H1 (cell line): ENCODE measurements around the gene OTUD3. TPM values are rescaled to one million over a fixed set of nuclear protein-coding genes. Genes with fewer than 3 reads are reported as not detected.

Experiments used
- CTCF ChIA-PET: fragments of 300-600 bp; sonication (Branson Sonifier 250); formaldehyde crosslinking; loops from one replicate; lab custom pipeline; 2021; ENCODE audit not compliant: partially characterized antibody; lab: Charles Lee
- POLR2A ChIA-PET: fragments of 300-600 bp; sonication (Branson Sonifier 250); formaldehyde crosslinking; loops from one replicate; lab custom pipeline; 2021; ENCODE audit warnings: inconsistent platforms; ENCODE audit not compliant: partially characterized antibody; lab: Charles Lee
- DNase-seq, 2 experiments: peaks; one replicate each; pipeline versions ENCODE4 v3.0.0 to v3.0.0-alpha.2; 2010 to 2022; ENCODE audit warnings: low spot score in 2 of 2, low read depth in 1 of 2, mixed read lengths in 1 of 2
- FAIRE-seq: peaks from 2 replicates; lab custom pipeline; 2011; peaks lifted over from hg19 to GRCh38; lab: Jason Lieb, UNC
- H2AFZ ChIP-seq: 2 replicates; pipeline ENCODE4 v1.8.1; 2012; ENCODE audit warnings: low read length, inconsistent platforms
- H2AK5ac ChIP-seq: 2 replicates; pipeline ENCODE4 v1.6.1; 2013; ENCODE audit warnings: low read depth, low read length
- H2BK120ac ChIP-seq: replicated peaks from 2 replicates; pipeline ENCODE3; 2013; ENCODE audit warnings: low read depth, low read length, inconsistent platforms
- H2BK12ac ChIP-seq: 2 replicates; pipeline ENCODE4 v1.6.1; 2013; ENCODE audit warnings: low read depth, low read length
- H2BK15ac ChIP-seq: 2 replicates; pipeline ENCODE4 v1.6.1; 2013; ENCODE audit warnings: low read length
- H2BK20ac ChIP-seq: 2 replicates; pipeline ENCODE4 v1.6.1; 2013; ENCODE audit warnings: low read length
- H2BK5ac ChIP-seq: 2 replicates; pipeline ENCODE4 v1.6.1; 2013; ENCODE audit warnings: low read depth, low read length
- H3K14ac ChIP-seq: 2 replicates; pipeline ENCODE4 v1.6.1; 2013; ENCODE audit warnings: inconsistent platforms; ENCODE audit not compliant: insufficient read length
- H3K18ac ChIP-seq: 2 replicates; pipeline ENCODE4 v1.6.1; 2013; ENCODE audit warnings: low read length; ENCODE audit errors: extremely low read depth
- H3K23ac ChIP-seq: 2 replicates; pipeline ENCODE4 v1.6.1; 2013; ENCODE audit warnings: inconsistent platforms; ENCODE audit not compliant: insufficient read length
- H3K23me2 ChIP-seq: 2 replicates; pipeline ENCODE4 v1.6.1; 2013; ENCODE audit warnings: low read depth, low read length
- H3K27ac ChIP-seq: 2 replicates; pipeline ENCODE4 v1.6.1; 2011; ENCODE audit warnings: low read depth, low read length, inconsistent platforms
- H3K27me3 ChIP-seq, 4 experiments: replicated peaks in 1 of 4; 1 replicate in 1 of 4; 2 replicates in 3 of 4; pipeline versions ENCODE4 v1.6.1 to v1.8.1; 2011 to 2013; ENCODE audit warnings: low read length in 3 of 4, mild to moderate bottlenecking in 3 of 4, inconsistent platforms in 2 of 4, mixed read lengths in 2 of 4, moderate library complexity in 1 of 4; ENCODE audit not compliant: control insufficient read depth in 3 of 4, insufficient read depth in 3 of 4; ENCODE audit errors: extremely low read depth in 1 of 4
- H3K36me3 ChIP-seq, 4 experiments: 2 replicates each; pipeline versions ENCODE4 v1.6.1 to v1.8.1; 2011 to 2013; ENCODE audit warnings: mild to moderate bottlenecking in 4 of 4, low read length in 3 of 4, moderate library complexity in 2 of 4, control low read depth in 1 of 4, inconsistent platforms in 1 of 4; ENCODE audit not compliant: insufficient read depth in 4 of 4, control insufficient read depth in 2 of 4
- H3K4ac ChIP-seq: replicated peaks from 2 replicates; pipeline ENCODE3; 2013; ENCODE audit warnings: low read length, low read depth, mixed read lengths, inconsistent platforms; ENCODE audit not compliant: insufficient read length
- H3K4me1 ChIP-seq, 4 experiments: replicated peaks in 1 of 4; 1 replicate in 1 of 4; 2 replicates in 3 of 4; pipeline versions ENCODE4 v1.6.1 to v1.8.1; 2011 to 2013; ENCODE audit warnings: low read length in 3 of 4, inconsistent platforms in 2 of 4, mixed read lengths in 1 of 4; ENCODE audit not compliant: insufficient read depth in 4 of 4, control insufficient read depth in 3 of 4
- H3K4me2 ChIP-seq, 2 experiments: 2 replicates each; pipeline versions ENCODE4 v1.6.1 to v1.8.1; 2011 to 2013; ENCODE audit warnings: low read depth in 2 of 2, low read length in 2 of 2, control low read depth in 1 of 2, inconsistent platforms in 1 of 2, mild to moderate bottlenecking in 1 of 2; ENCODE audit not compliant: insufficient read depth in 1 of 2
- H3K4me3 ChIP-seq, 4 experiments: fragments of 200-600, 300-600 bp in 1 of 4; sonication (generic), shearing (Covaris generic), sonication (Bioruptor Twin) in 1 of 4; 2 replicates each; pipeline versions ENCODE4 v1.5.1 to v1.8.1; 2011 to 2016; ENCODE audit warnings: low read length in 4 of 4, low read depth in 3 of 4, control low read depth in 2 of 4, inconsistent platforms in 2 of 4, mild to moderate bottlenecking in 2 of 4, mixed read lengths in 1 of 4, moderate library complexity in 1 of 4; ENCODE audit not compliant: insufficient read depth in 2 of 4; ENCODE audit errors: extremely low read depth in 1 of 4
- H3K56ac ChIP-seq: replicated peaks from 2 replicates; pipeline ENCODE3; 2013; ENCODE audit warnings: low read depth, mild to moderate bottlenecking, mixed read lengths, low read length, inconsistent platforms; ENCODE audit not compliant: insufficient read length
- H3K79me1 ChIP-seq: 2 replicates; pipeline ENCODE4 v1.6.1; 2013; ENCODE audit warnings: low read depth, low read length, control low read depth
- H3K79me2 ChIP-seq, 2 experiments: 2 replicates each; pipeline versions ENCODE4 v1.6.1 to v1.8.1; 2012 to 2013; ENCODE audit warnings: low read length in 2 of 2, mild to moderate bottlenecking in 2 of 2, inconsistent platforms in 1 of 2; ENCODE audit not compliant: insufficient read depth in 2 of 2, control insufficient read depth in 1 of 2
- H3K9ac ChIP-seq, 4 experiments: replicated peaks in 1 of 4; 1 replicate in 1 of 4; 2 replicates in 3 of 4; pipeline versions ENCODE4 v1.6.1 to v1.8.1; 2011 to 2013; ENCODE audit warnings: low read depth in 3 of 4, low read length in 3 of 4, control low read depth in 2 of 4, mild to moderate bottlenecking in 2 of 4, moderate library complexity in 2 of 4, inconsistent platforms in 1 of 4; ENCODE audit errors: extremely low read depth in 1 of 4
- H3K9me3 ChIP-seq, 2 experiments: 2 replicates each; pipeline versions ENCODE4 v1.6.1 to v1.8.1; 2012 to 2013; ENCODE audit warnings: mild to moderate bottlenecking in 2 of 2, moderate library complexity in 2 of 2, control low read depth in 1 of 2, inconsistent platforms in 1 of 2, low read depth in 1 of 2, low read length in 1 of 2, mixed read lengths in 1 of 2; ENCODE audit not compliant: insufficient read depth in 2 of 2
- H4K20me1 ChIP-seq, 2 experiments: replicated peaks in 1 of 2; 2 replicates each; pipeline versions ENCODE3 to v1.8.1; 2011 to 2013; ENCODE audit warnings: inconsistent platforms in 2 of 2, low read length in 2 of 2, mild to moderate bottlenecking in 1 of 2; ENCODE audit not compliant: insufficient read depth in 2 of 2, control insufficient read depth in 1 of 2
- H4K5ac ChIP-seq: 2 replicates; pipeline ENCODE4 v1.6.1; 2013; ENCODE audit warnings: low read length, low read depth, mixed read lengths, inconsistent platforms; ENCODE audit not compliant: insufficient read length
- H4K8ac ChIP-seq: 2 replicates; pipeline ENCODE4 v1.8.0; 2013; ENCODE audit warnings: mild to moderate bottlenecking, moderate library complexity, low read length, inconsistent platforms; ENCODE audit not compliant: insufficient read depth; ENCODE audit errors: extremely low read depth
- H4K91ac ChIP-seq: replicated peaks from 2 replicates; pipeline ENCODE3; 2013; ENCODE audit warnings: low read length, mixed read lengths, inconsistent platforms; ENCODE audit not compliant: insufficient read length
- CREB1 ChIP-seq: IDR thresholded peaks from 2 replicates; pipeline ENCODE4 v1.6.1; 2012; ENCODE audit warnings: inconsistent platforms
- WGBS, 2 experiments: shearing (Covaris generic) in 1 of 2; methylation state at CpG; one replicate each; pipeline versions ENCODE4 v1.1.6 to v1.1.7; 2013 to 2015; ENCODE audit warnings: low lambda C conversion rate in 2 of 2, mixed read lengths in 2 of 2, inconsistent platforms in 1 of 2, low coverage in 1 of 2, missing lambda C conversion rate in 1 of 2; ENCODE audit not compliant: insufficient replicate concordance in 2 of 2, insufficient coverage in 1 of 2, insufficient read length in 1 of 2; ENCODE audit errors: extremely low coverage in 1 of 2, missing lambda C conversion rate in 1 of 2; 5-methylcytosine and 5-hydroxymethylcytosine counted together
- polyA plus RNA-seq, 7 experiments: library from polyadenylated mRNA; depleted of rRNA in 3 of 7; stranded (reverse) in 5 of 7; unstranded in 2 of 7; fragments of >200 nt in 5 of 7; fragments of 200-250 nt in 2 of 7; gene quantifications; 1 replicate in 5 of 7; 2 replicates in 1 of 7; 4 replicates in 1 of 7; pipeline versions ENCODE4 v1.2.1 to v1.2.3, GENCODE V29; 2011 to 2013; ENCODE audit warnings: missing spikeins in 2 of 7, mixed read lengths in 2 of 7
- total RNA-seq: library from RNA; stranded (reverse); fragmentation: NEBNext Ultra II Directional; extraction: Animal tissue kit (Norgen Biotek cat#: 25700); gene quantifications from 2 replicates; pipeline ENCODE4 v1.2.1, GENCODE V29; 2021

OTUD3 gene
- total and polyA plus RNA-seq, 2 of the 8 experiments (the other 6 are each of a cell fraction or from before 2014, with no cell fraction given): 6.3 to 11.9 TPM

DNA sequence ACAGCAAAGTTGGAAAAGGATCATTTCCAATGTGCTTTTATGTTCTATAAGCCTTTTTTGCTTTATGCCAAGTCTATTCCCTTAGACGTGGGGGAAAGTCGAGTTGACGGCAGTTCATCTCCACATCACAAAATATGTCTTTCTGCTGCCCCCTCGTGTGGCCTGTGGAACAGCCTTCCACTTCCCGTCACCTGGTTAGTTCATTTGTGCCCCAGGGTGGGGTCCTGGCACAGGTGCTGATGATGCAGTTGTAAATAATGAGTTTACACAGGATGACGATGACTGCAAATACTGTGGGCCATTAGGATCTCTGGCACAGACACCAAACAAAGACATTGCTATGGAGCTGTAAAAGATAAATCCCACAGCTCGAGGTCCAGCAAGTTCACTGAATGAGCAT lies 10.0 kb upstream of the OTUD3 start:
- Histone ChIP-seq H3K9me3 (no peaks in the 10 kb centered on the region), H3K9ac (no peak overlapping the region), H4K5ac (no peak overlapping the region), H2AK5ac (no peak overlapping the region), H2BK20ac (no peak overlapping the region), H3K23me2 (no peaks in the 10 kb centered on the region; the same call in 1 of the 2 replicates), H3K27ac (no peak overlapping the region), H2AFZ (no peak overlapping the region), H3K4me1 (no peaks in the 10 kb centered on the region), H3K79me2 (no peaks in the 10 kb centered on the region), H3K36me3 (no peaks in the 10 kb centered on the region), H2BK5ac (no peak overlapping the region), H3K4me2 (no peak overlapping the region), H2BK120ac (no peak overlapping the region), H3K4me3 (no peak overlapping the region), H3K23ac (no peak overlapping the region), H3K27me3 (no peaks in the 10 kb centered on the region), H3K4ac (no peak overlapping the region), H2BK12ac (no peak overlapping the region), H3K18ac (no peak overlapping the region), H2BK15ac (no peak overlapping the region), H3K14ac (no peak overlapping the region), H4K8ac (no peak overlapping the region; the same call in 1 of the 2 replicates), H4K20me1 (no peaks in the 10 kb centered on the region), H3K56ac (no peak overlapping the region), H4K91ac (no peak overlapping the region), H3K79me1 (no peaks in the 10 kb centered on the region)
- POLR2A ChIA-PET: no interaction called here
- WGBS, 2 experiments: 82% methylated on average over 7 of the region's 7 CpGs; no CpG with 5 or more reads in 1 of the 2 experiments
- CTCF ChIA-PET: interaction anchor here (1.2 to 1.3 kb wide), 2 partner anchors 10 to 111 kb away, joined by 5 to 7 read pairs; partner anchors contain the start of gene OTUD3
- DNase-seq: no peak
- FAIRE-seq: no peak
- TF ChIP-seq CREB1: no peak
